SH-SY5Y (cell line): ENCODE results near the gene SYCP1.

ENCODE experiments used
- GATA2 ChIP-seq: IDR thresholded peaks from 2 replicates; pipeline ENCODE4 v1.6.1; 2011; ENCODE audit warnings: mild to moderate bottlenecking, low read depth, low read length
- GATA3 ChIP-seq: IDR thresholded peaks from 2 replicates; pipeline ENCODE4 v1.6.1; 2011; ENCODE audit warnings: low read depth, mild to moderate bottlenecking, low read length, moderate library complexity

Gene SYCP1

GRCh38 chr1:114901814-114902213 lies 47.2 kb downstream of the SYCP1 start:
- TF ChIP-seq GATA2 (no peak), GATA3 (no peak)

DNA sequence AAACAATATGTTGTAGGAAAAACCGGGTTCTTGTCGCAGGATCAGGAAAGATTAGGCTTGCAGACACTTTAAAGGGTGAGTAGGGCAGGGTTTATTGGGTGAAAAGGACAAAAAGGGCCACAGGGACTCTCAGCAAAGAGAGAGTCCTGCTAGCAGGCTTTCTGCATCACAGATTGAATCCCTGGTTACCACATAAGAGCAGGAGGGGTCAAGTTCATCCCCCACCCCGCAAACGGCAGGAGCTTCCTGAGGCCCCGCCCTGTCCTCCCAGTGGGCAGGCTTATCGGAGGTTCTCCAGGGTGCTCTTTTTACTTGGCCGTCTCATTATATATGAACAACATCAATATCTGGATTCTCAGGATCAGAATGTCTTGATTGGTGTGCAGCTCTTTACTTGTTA lies 47.7 kb downstream of the SYCP1 start:
- TF ChIP-seq GATA2 (no peak), GATA3 (no peak)

- TF ChIP-seq GATA2 (no peak), GATA3 (no peak)
These were observed 48.8 kb downstream of the SYCP1 start for GRCh38 chr1:114903480-114903879.

- no peak for TF ChIP-seq GATA3
- TF ChIP-seq GATA2, result no peak
These were observed 71.9 kb downstream of the SYCP1 start for GRCh38 chr1:114926607-114927006.

DNA sequence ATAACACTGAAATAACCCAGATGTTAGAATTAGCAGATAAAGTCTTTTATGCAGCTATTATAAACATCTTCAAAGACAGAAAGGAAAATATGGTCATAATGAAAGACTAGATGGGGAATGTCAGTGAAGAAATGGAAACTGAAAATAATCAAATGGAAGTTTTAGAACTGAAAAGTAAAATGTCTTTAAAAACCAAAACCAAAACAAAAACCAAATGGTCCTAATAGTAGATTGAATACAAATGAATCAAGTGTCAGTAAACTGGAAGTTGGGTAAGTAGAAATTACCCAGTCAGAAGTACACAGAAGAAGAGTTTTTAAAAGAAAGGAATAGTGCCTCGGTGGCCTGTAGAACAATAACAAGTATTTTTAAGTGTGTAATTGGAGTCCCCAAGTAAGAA lies 72.7 kb downstream of the SYCP1 start:
- TF ChIP-seq GATA3, result no peak
- TF ChIP-seq GATA2, result no peak

DNA sequence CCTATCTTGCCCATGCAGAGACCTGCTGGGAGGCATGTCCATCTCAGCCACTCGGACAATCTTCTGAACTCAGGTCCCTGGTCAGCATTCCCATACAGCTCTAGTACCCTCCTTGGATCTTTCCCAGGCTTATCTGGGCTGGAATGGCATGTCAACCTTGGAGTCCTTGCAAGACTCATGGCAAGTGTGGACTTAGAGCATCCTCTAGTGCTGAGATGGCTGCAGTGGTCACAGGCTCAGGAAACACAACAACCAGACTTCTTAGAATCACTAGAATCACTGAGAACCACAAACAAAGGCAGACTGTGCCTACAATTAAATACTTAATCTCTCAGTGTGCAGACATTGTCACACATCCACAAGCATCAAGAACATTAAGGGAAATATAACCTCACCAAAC lies 101.9 kb downstream of the SYCP1 start:
- TF ChIP-seq GATA2 (no peak), GATA3 (no peak)

DNA sequence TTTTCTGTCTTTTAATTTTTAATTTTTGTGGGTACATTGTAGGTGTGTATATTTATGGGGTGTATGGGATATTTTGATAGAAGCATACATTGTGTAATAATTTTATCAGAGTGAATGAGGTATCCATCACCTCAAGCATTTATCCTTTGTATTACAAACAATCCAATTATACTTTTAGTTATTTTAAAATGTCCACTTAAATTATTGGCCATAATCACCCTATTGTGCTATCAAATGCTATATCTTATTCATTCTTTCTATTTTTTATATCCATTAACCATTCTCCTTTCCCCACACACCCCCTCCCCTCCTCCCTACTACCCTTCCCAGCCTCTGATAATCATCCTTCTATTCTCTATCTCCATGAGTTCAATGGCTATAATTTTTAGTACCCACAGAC lies 104.8 kb downstream of the SYCP1 start:
- TF ChIP-seq GATA3 (no peak), GATA2 (no peak)

DNA sequence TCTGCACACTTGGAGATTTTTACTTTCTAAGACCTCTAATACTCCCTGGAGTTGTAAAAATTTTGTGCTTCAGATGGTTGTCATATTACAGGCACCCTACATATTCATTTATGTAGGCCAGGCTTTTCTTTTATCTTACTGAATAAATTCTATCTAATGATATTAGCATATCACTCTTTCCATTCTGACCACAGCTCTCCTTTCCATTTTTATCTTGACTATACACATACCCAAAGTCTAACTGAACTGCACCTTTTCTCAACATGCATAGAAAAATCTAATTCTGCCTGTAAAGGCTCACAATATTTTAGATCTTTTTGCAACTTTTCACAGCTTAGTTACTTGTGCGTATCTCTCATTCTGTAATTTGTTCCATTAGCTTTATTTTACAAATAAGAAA lies 122.2 kb downstream of the SYCP1 start:
- no peak for TF ChIP-seq GATA3
- TF ChIP-seq GATA2, result no peak

- no peak for TF ChIP-seq GATA2
- no peak for TF ChIP-seq GATA3
These were observed 124.7 kb downstream of the SYCP1 start for GRCh38 chr1:114979278-114979891.

GRCh38 chr1:114982251-114982650 lies 127.6 kb downstream of the SYCP1 start:
- TF ChIP-seq GATA2 (no peak), GATA3 (no peak)

GRCh38 chr1:114986286-114986685 lies 131.6 kb downstream of the SYCP1 start:
- TF ChIP-seq GATA2 (no peak), GATA3 (no peak)

DNA sequence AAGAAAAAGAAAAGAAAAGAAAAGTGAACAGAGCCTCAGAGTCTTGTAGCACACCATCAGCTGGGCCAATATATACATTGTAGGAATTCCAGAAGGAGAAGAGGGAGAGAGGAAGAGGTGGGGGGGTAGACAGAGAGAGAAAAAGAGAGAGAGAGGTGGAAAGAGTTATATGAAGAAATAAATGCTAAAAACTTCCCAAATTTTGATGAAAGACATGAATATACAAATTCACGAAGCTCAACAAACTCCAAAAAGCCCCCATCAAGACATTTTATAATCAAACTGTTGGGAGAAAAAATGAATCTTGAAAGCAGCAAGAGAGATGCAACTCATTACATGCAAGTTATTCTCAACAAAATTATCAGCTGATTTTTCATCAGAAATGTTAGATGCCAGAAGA lies 133.4 kb downstream of the SYCP1 start:
- TF ChIP-seq GATA2 (no peak), GATA3 (no peak)

DNA sequence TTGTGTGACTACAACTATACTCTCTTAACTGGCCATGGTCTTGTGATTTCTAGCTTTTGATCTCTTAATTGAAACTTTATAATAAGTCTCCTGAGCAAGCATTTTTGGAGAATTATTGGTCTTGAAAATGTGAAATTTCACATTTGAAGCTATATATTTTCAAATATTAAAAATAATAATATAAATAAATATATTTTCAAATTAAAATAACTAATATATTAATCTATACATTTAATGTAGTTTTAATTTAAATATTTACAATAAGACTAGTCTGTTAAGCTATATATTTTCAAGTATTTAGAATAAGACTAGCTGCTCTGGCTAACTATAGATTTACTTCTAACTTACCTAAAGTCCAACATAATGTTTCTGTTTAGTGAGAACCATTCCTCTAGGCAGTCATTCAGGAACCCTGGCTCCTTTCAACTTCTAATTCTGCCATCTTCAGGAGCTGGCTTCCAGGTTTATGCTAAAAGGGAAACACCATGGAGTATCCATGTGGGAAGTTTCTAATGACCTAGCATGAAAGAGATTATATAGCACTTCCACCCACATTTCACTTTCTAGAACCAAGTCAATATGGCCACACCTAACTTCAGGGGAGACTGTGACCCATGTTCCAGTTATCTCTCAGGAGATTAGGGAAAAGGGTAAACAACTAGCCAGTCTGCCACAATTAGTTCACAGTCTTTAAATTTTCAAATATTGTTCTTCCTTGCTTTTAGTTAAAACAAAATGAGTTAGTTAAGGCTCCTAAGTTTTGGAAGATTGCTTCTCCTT lies 143.0 kb downstream of the SYCP1 start:
- TF ChIP-seq GATA3, result no peak
- no peak for TF ChIP-seq GATA2

GRCh38 chr1:115006191-115006590 lies 151.5 kb downstream of the SYCP1 start:
- no peak for TF ChIP-seq GATA2
- no peak for TF ChIP-seq GATA3

GRCh38 chr1:115012006-115012405 lies 157.3 kb downstream of the SYCP1 start:
- no peak for TF ChIP-seq GATA3
- TF ChIP-seq GATA2, result no peak
